ENCODE measurements around the gene C22orf31. TPM values are rescaled to one million over a fixed set of nuclear protein-coding genes. Genes with fewer than 3 reads are reported as not detected.

The C22orf31 gene
- total RNA-seq, 1 experiment from 2014 or later = not detected

DNA sequence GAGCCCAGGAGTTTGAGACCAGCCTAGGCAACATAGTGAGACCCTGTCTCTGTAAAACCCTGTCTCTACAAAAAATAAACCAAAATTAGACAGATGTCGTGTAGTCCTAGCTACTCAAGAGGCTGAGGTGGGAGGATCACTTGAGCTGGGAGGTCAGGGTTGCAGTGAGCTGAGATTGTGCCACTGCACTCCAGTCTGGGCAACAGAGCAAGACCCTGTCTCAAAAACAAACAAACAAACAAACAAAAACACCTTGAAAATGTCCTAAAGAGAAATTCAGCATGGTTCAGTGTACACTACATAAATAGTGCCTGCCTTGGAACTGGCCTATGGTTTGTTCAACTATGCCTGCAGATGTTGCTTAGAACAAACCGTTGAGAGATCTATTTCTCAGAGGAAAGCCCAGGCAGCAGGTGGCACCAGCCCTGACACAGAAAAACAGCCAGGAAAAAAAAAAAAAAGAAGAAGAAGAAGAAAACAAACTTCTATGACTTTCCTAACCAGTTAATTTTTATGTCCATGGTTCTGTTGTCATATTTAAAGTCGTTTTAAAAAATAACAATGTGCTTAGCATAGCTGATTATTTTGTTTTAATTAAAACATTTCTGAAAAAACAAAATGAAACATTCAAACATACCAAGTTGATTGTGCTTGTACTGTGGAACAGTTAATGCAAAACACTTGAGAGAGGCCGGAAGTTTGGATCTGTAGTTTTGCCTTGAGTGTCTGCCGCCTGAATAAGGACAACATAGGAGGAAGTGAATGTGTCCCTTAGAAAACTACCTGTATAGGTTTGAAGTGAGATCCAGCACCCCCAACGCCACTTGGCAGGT lies 16.6 kb upstream of the C22orf31 start:
- Histone ChIP-seq H3K4me3 (ENCODE audit: low read depth in 2 of 2, low read length in 2 of 2) (no peak overlapping the region), H3K27me3 (ENCODE audit: control insufficient read depth, insufficient read depth, low read length) (no peaks in the 10 kb centered on the region), H3K9me3 (ENCODE audit: control insufficient read depth, insufficient read depth, low read depth, low read length) (no peaks in the 10 kb centered on the region), H3K36me3 (ENCODE audit: control insufficient read depth, insufficient read depth, low read length) (peaks cover 4% of the 10 kb centered on the region; the same call in 1 of the 2 replicates), H3K4me1 (ENCODE audit: control insufficient read depth, insufficient read depth, low read length) (no peaks in the 10 kb centered on the region), H3K27ac (ENCODE audit: low read length) (no peak overlapping the region)
- no TSS peak for BruUV-seq (replicated peaks)
- ChIA-PET POLR2A (no interaction called here), CTCF (no interaction called here)
- DNase-seq (ENCODE audit: low read depth, low spot score) (no peak), ATAC-seq (no peak)
- in situ Hi-C loops (cut with HindIII; ENCODE audit: low pct_unique_long_range_greater_than_20kb, low sequenced_read_pairs) = no loop called here
- TF ChIP-seq SIN3A (IDR thresholded peaks at IDR 0.05; ENCODE audit: borderline replicate concordance, insufficient read depth, low read depth, low read length) (no peak), POLR2AphosphoS5 (IDR thresholded peaks at IDR 0.05; ENCODE audit: low read depth, low read length) (no peak), REST (IDR thresholded peaks at IDR 0.05; ENCODE audit: insufficient read depth in 1 of 2, low read depth in 2 of 2, low read length in 1 of 2) (no peak), TCF7L2 (IDR thresholded peaks at IDR 0.05; ENCODE audit: low read depth, low read length) (no peak)
- TF ChIP-seq, protein P1, sequence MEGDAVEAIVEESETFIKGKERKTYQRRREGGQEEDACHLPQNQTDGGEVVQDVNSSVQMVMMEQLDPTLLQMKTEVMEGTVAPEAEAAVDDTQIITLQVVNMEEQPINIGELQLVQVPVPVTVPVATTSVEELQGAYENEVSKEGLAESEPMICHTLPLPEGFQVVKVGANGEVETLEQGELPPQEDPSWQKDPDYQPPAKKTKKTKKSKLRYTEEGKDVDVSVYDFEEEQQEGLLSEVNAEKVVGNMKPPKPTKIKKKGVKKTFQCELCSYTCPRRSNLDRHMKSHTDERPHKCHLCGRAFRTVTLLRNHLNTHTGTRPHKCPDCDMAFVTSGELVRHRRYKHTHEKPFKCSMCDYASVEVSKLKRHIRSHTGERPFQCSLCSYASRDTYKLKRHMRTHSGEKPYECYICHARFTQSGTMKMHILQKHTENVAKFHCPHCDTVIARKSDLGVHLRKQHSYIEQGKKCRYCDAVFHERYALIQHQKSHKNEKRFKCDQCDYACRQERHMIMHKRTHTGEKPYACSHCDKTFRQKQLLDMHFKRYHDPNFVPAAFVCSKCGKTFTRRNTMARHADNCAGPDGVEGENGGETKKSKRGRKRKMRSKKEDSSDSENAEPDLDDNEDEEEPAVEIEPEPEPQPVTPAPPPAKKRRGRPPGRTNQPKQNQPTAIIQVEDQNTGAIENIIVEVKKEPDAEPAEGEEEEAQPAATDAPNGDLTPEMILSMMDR (IDR thresholded peaks at IDR 0.05) = no peak
- intact Hi-C loops (cut with micrococcal nuclease; ENCODE audit: unreplicated experiment) = no loop called here

GRCh38 chr22:29074276-29074772 lies 12.7 kb upstream of the C22orf31 start:
- POLR2A ChIA-PET = no interaction called here
- ATAC-seq (no peak), DNase-seq (ENCODE audit: low read depth, low spot score) (no peak)
- H3K27ac ChIP-seq (ENCODE audit: low read length) = no peak overlapping the region
- peaks cover 4% of the 10 kb centered on the region; the same call in 1 of the 2 replicates for H3K36me3 ChIP-seq (ENCODE audit: control insufficient read depth, insufficient read depth, low read length)
- no peaks in the 10 kb centered on the region for H3K9me3 ChIP-seq (ENCODE audit: control insufficient read depth, insufficient read depth, low read depth, low read length)
- in situ Hi-C loops (cut with HindIII; ENCODE audit: low pct_unique_long_range_greater_than_20kb, low sequenced_read_pairs) = no loop called here
- no peaks in the 10 kb centered on the region for H3K4me1 ChIP-seq (ENCODE audit: control insufficient read depth, insufficient read depth, low read length)
- intact Hi-C loops (cut with micrococcal nuclease; ENCODE audit: unreplicated experiment) = no loop called here
- no TSS peak for BruUV-seq (replicated peaks)
- no peaks in the 10 kb centered on the region for H3K27me3 ChIP-seq (ENCODE audit: control insufficient read depth, insufficient read depth, low read length)
- CTCF ChIA-PET = no interaction called here
- H3K4me3 ChIP-seq (ENCODE audit: low read depth in 2 of 2, low read length in 2 of 2) = no peak overlapping the region; a peak in 1 of 4 replicates
- no peak for TF ChIP-seq POLR2AphosphoS5 (IDR thresholded peaks at IDR 0.05; ENCODE audit: low read depth, low read length)
- TF ChIP-seq TCF7L2 (IDR thresholded peaks at IDR 0.05; ENCODE audit: low read depth, low read length) = no peak
- TF ChIP-seq REST (IDR thresholded peaks at IDR 0.05; ENCODE audit: insufficient read depth in 1 of 2, low read depth in 2 of 2, low read length in 1 of 2) = no peak
- no peak for TF ChIP-seq SIN3A (IDR thresholded peaks at IDR 0.05; ENCODE audit: borderline replicate concordance, insufficient read depth, low read depth, low read length)
- TF ChIP-seq, protein P1 (IDR thresholded peaks at IDR 0.05) = no peak

All from Panc1 (cell line).